Limb (tissue), 2 donors: ENCODE data around the gene PTGES2.
"Not testable (repeated sequence)": the region's sequence is repeated elsewhere in the genome, so short reads cannot be mapped to it uniquely, and the experiment has no call there.

Source experiments
- DNase-seq, 2 donors: peaks; one replicate each; pipeline ENCODE4 v3.0.0-alpha.2; 2016; ENCODE audit errors: extremely low spot score in 2 of 2

The PTGES2 gene

GRCh38 chr9:128088253-128088945 is 39.1 kb downstream of the PTGES2 start:
- no peak for DNase-seq

GRCh38 chr9:128087262-128087661 is 40.3 kb downstream of the PTGES2 start:
- no peak for DNase-seq

- no peak for DNase-seq
Measured at GRCh38 chr9:128085943-128086342, 41.6 kb downstream of the PTGES2 start.

- DNase-seq, result no peak
Measured at GRCh38 chr9:128084746-128085145, 42.8 kb downstream of the PTGES2 start.

- no peak for DNase-seq
Measured at GRCh38 chr9:128082151-128082550, 45.4 kb downstream of the PTGES2 start.

- peak in 1 of 2 donors; percentile 65 for DNase-seq
Measured at GRCh38 chr9:128081056-128081455, 46.5 kb downstream of the PTGES2 start.

GRCh38 chr9:128080206-128080605 is 47.3 kb downstream of the PTGES2 start:
- no peak for DNase-seq

- no peak for DNase-seq
Measured at GRCh38 chr9:128078504-128079434, 48.8 kb downstream of the PTGES2 start.

- no peak for DNase-seq
Measured at GRCh38 chr9:128077847-128078503, 49.6 kb downstream of the PTGES2 start.

- DNase-seq, result no peak
Measured at GRCh38 chr9:128073253-128073886, 54.2 kb downstream of the PTGES2 start.

GRCh38 chr9:128072144-128073021 is 55.1 kb downstream of the PTGES2 start:
- DNase-seq, result peak; percentile 60 to 67

- not testable (repeated sequence) for DNase-seq
Measured at GRCh38 chr9:128071475-128071874, 56.1 kb downstream of the PTGES2 start.

GRCh38 chr9:128070874-128071273 is 56.7 kb downstream of the PTGES2 start:
- no peak for DNase-seq
